Smooth muscle cell (in vitro differentiated cells): Measurements from ENCODE around the gene CES1. TPM values are rescaled to one million over a fixed set of nuclear protein-coding genes. Genes with fewer than 3 reads are reported as not detected.
"Not testable (repeated sequence)": the region's sequence is repeated elsewhere in the genome, so short reads cannot be mapped to it uniquely, and the experiment has no call there.

Experiments
- DNase-seq: peaks from one replicate; lab custom pipeline; 2025; ENCODE audit not compliant: unreplicated experiment; lab: John Stamatoyannopoulos, UW
- H2AFZ ChIP-seq: fragments of 200-600 bp; sonication (generic); 2 replicates; pipeline ENCODE4 v1.6.0; 2016; ENCODE audit warnings: antibody characterized with exemption, low read depth, mild to moderate bottlenecking
- H3F3A ChIP-seq: fragments of 200-600 bp; sonication (generic); 2 replicates; pipeline ENCODE4 v1.6.0; 2017; ENCODE audit warnings: antibody characterized with exemption, low read depth
- H3K27ac ChIP-seq: fragments of 200-600 bp; sonication (generic); 2 replicates; pipeline ENCODE4 v1.5.1; 2016; ENCODE audit warnings: low read depth, mild to moderate bottlenecking
- H3K27me3 ChIP-seq: fragments of 200-600 bp; sonication (generic); 2 replicates; pipeline ENCODE4 v1.6.1; 2016; ENCODE audit warnings: low read depth, mild to moderate bottlenecking
- H3K36me3 ChIP-seq: fragments of 200-600 bp; sonication (generic); 2 replicates; pipeline ENCODE4 v1.5.1; 2016; ENCODE audit warnings: low read depth
- H3K4me1 ChIP-seq: fragments of 200-600 bp; sonication (generic); 2 replicates; pipeline ENCODE4 v1.5.1; 2016; ENCODE audit warnings: low read depth
- H3K4me2 ChIP-seq: fragments of 200-600 bp; sonication (generic); 2 replicates; pipeline ENCODE4 v1.6.0; 2016; ENCODE audit warnings: mild to moderate bottlenecking
- H3K4me3 ChIP-seq: fragments of 200-600 bp; sonication (generic); 2 replicates; pipeline ENCODE4 v1.5.1; 2016; ENCODE audit warnings: mild to moderate bottlenecking
- H3K79me2 ChIP-seq: fragments of 200-600 bp; sonication (generic); 2 replicates; pipeline ENCODE4 v1.6.0; 2016; ENCODE audit warnings: low read depth, mild to moderate bottlenecking
- H3K9ac ChIP-seq: fragments of 200-600 bp; sonication (generic); 2 replicates; pipeline ENCODE4 v1.6.0; 2016; ENCODE audit warnings: low read depth
- H3K9me3 ChIP-seq: fragments of 200-600 bp; sonication (generic); replicated peaks from 2 replicates; pipeline ENCODE4 v1.5.1; 2016; ENCODE audit warnings: low read depth
- H4K20me1 ChIP-seq: fragments of 200-600 bp; sonication (generic); 2 replicates; pipeline ENCODE4 v1.6.0; 2016; ENCODE audit warnings: low read depth
- CTCF ChIP-seq: fragments of 200-600 bp; sonication (generic); IDR thresholded peaks from 2 replicates; pipeline ENCODE4 v1.5.1; 2017; ENCODE audit warnings: borderline replicate concordance, mild to moderate bottlenecking, antibody characterized with exemption; ENCODE audit not compliant: insufficient read depth, poor library complexity, severe bottlenecking
- WGBS: methylation state at CpG from one replicate; pipeline ENCODE4 v1.1.7; 2016; ENCODE audit warnings: low lambda C conversion rate; 5-methylcytosine and 5-hydroxymethylcytosine counted together
- polyA plus RNA-seq: library from polyadenylated mRNA; unstranded; fragments of >200 nt; fragmentation: Nextera tagmentation; extraction: Ambion mirVana; gene quantifications from 2 replicates; pipeline ENCODE4 v1.2.1, GENCODE V29; 2016
- total RNA-seq: library from RNA; depleted of rRNA; stranded (reverse); fragments of >200 nt; gene quantifications from 2 replicates; pipeline ENCODE4 v1.2.3, GENCODE V29; 2014

CES1 gene
- total and polyA plus RNA-seq, 2 experiments from 2014 or later: 0.74 TPM; not detected in 1

- H3K27me3 ChIP-seq: peaks cover 6% of the 10 kb centered on the region
- no peaks in the 10 kb centered on the region for H3K4me1 ChIP-seq
- no peaks in the 10 kb centered on the region for H3K79me2 ChIP-seq
- 61% methylated on average over 8 of the region's 8 CpGs for WGBS
- H3K4me3 ChIP-seq: no peak overlapping the region
- no peaks in the 10 kb centered on the region for H3F3A ChIP-seq
- no peak for TF ChIP-seq CTCF
- no peaks in the 10 kb centered on the region for H3K9me3 ChIP-seq
- H4K20me1 ChIP-seq: no peaks in the 10 kb centered on the region
- H3K4me2 ChIP-seq: no peak overlapping the region
- no peak for DNase-seq
- H3K27ac ChIP-seq: no peak overlapping the region
- H2AFZ ChIP-seq: no peak overlapping the region
- H3K36me3 ChIP-seq: no peaks in the 10 kb centered on the region
- H3K9ac ChIP-seq: no peak overlapping the region
These were observed 22.4 kb downstream of the CES1 start for GRCh38 chr16:55810451-55810961.

- WGBS: 89% methylated on average over 4 of the region's 4 CpGs
- Histone ChIP-seq H3K79me2 (no peaks in the 10 kb centered on the region), H3K27me3 (peaks cover 6% of the 10 kb centered on the region), H3K4me1 (no peaks in the 10 kb centered on the region), H2AFZ (no peak overlapping the region), H3F3A (no peaks in the 10 kb centered on the region), H3K36me3 (no peaks in the 10 kb centered on the region), H3K27ac (no peak overlapping the region), H3K9me3 (no peaks in the 10 kb centered on the region), H4K20me1 (no peaks in the 10 kb centered on the region), H3K9ac (no peak overlapping the region), H3K4me3 (no peak overlapping the region), H3K4me2 (no peak overlapping the region)
- TF ChIP-seq CTCF: no peak
- no peak for DNase-seq
These were observed 23.0 kb downstream of the CES1 start for GRCh38 chr16:55809851-55810250.

GRCh38 chr16:55809386-55809785 is 23.5 kb downstream of the CES1 start:
- H3K4me2 ChIP-seq: no peak overlapping the region
- no peak overlapping the region for H2AFZ ChIP-seq
- no peak for TF ChIP-seq CTCF
- H3K9ac ChIP-seq: no peak overlapping the region
- H3K79me2 ChIP-seq: no peaks in the 10 kb centered on the region
- 58% methylated on average over 5 of the region's 5 CpGs for WGBS
- DNase-seq: no peak
- H3K27ac ChIP-seq: no peak overlapping the region
- no peaks in the 10 kb centered on the region for H3K4me1 ChIP-seq
- H3F3A ChIP-seq: no peaks in the 10 kb centered on the region
- H3K27me3 ChIP-seq: peaks cover 3% of the 10 kb centered on the region
- no peaks in the 10 kb centered on the region for H4K20me1 ChIP-seq
- no peaks in the 10 kb centered on the region for H3K36me3 ChIP-seq
- H3K9me3 ChIP-seq: no peaks in the 10 kb centered on the region
- no peak overlapping the region for H3K4me3 ChIP-seq

- not testable (repeated sequence) for H4K20me1 ChIP-seq, DNase-seq, H3K4me1 ChIP-seq, H3K4me2 ChIP-seq, H3K9ac ChIP-seq, H3K36me3 ChIP-seq, H3K79me2 ChIP-seq, H3K27ac ChIP-seq, H2AFZ ChIP-seq, H3K9me3 ChIP-seq, H3F3A ChIP-seq, H3K4me3 ChIP-seq, H3K27me3 ChIP-seq
- WGBS: 100% methylated on average over 1 of the region's 1 CpG
These were observed 24.6 kb downstream of the CES1 start for GRCh38 chr16:55808286-55808685.

GRCh38 chr16:55805104-55805503 is 27.8 kb downstream of the CES1 start:
- H3K9me3 ChIP-seq, H3K27ac ChIP-seq, H2AFZ ChIP-seq, H3K36me3 ChIP-seq, H3F3A ChIP-seq, H3K4me3 ChIP-seq, H3K27me3 ChIP-seq, H3K4me2 ChIP-seq, DNase-seq, H4K20me1 ChIP-seq, H3K4me1 ChIP-seq, H3K9ac ChIP-seq, H3K79me2 ChIP-seq: not testable (repeated sequence)
- WGBS: no CpG with 5 or more reads among the region's 6 CpGs

GRCh38 chr16:55803681-55804080 is 29.2 kb downstream of the CES1 start:
- not testable (repeated sequence) for H4K20me1 ChIP-seq, H3K4me2 ChIP-seq, H3K79me2 ChIP-seq, H3F3A ChIP-seq, H3K4me3 ChIP-seq, H3K9ac ChIP-seq, H3K36me3 ChIP-seq, H3K27ac ChIP-seq, H3K4me1 ChIP-seq, H2AFZ ChIP-seq, H3K9me3 ChIP-seq, H3K27me3 ChIP-seq, DNase-seq
- WGBS: no CpG with 5 or more reads among the region's 8 CpGs

- not testable (repeated sequence) for H3K27ac ChIP-seq, H3K36me3 ChIP-seq, H2AFZ ChIP-seq, H3K4me3 ChIP-seq, DNase-seq, H3K27me3 ChIP-seq, H3K9me3 ChIP-seq, H3K79me2 ChIP-seq, H3K9ac ChIP-seq, H3F3A ChIP-seq, H3K4me1 ChIP-seq, H4K20me1 ChIP-seq, H3K4me2 ChIP-seq
- no CpG with 5 or more reads among the region's 11 CpGs for WGBS
These were observed 39.9 kb downstream of the CES1 start for GRCh38 chr16:55792934-55793374.
